D721Med (cell line): ENCODE measurements around the gene KCNJ6.

Experiments
- DNase-seq: peaks from one replicate; pipeline ENCODE4 v3.0.0; 2011; ENCODE audit warnings: low spot score; ENCODE audit not compliant: insufficient read length
- FAIRE-seq: peaks from 2 replicates; lab custom pipeline; 2011; peaks lifted over from hg19 to GRCh38; lab: Jason Lieb, UNC
- TF ChIP-seq, protein P1 (sequence below): IDR thresholded peaks from 2 replicates; pipeline ENCODE4 v1.5.1; 2012; ENCODE audit warnings: mild to moderate bottlenecking, control low read depth; ENCODE audit not compliant: insufficient read depth; ENCODE audit errors: missing control alignments

KCNJ6 gene

DNA sequence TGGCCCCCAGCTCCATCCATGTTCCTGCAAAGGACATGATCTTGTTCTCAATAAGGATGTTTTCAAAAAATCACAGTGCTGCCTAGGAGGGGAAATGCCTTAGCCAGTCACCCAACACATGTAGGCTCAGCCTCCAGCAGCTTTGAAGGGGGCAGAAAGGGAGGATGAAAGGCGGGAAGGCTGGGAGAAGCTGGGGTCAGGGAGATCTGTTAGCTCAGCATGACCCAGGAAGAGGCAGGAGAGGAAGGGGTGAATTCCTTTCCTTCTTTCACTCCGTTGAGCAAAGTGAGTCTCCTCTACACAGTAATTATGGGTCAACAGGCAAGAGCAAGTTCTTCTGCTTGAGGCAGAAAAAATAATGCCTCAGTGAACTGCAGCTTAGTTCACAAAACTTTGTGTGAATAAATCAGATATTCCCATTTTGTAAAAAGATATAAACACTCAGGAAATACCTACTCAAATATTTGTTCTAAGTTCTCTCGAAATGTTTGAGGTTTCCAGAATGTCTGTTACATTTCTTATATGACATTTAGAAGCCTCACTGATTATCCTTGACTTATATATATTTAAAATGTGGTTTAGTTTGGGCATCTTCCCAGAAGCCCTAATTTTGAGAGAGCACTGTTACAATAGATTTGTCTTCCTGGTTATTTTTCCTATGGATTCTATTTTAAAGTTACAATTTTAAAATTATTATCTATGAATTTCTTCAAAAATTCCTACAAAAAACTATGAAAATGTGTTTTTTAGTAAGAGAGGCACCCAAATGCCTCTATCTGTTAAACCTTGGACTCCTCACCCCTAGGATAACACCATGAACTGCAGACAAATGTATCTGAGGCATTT is 116.8 kb downstream of the KCNJ6 start:
- TF ChIP-seq, protein P1, sequence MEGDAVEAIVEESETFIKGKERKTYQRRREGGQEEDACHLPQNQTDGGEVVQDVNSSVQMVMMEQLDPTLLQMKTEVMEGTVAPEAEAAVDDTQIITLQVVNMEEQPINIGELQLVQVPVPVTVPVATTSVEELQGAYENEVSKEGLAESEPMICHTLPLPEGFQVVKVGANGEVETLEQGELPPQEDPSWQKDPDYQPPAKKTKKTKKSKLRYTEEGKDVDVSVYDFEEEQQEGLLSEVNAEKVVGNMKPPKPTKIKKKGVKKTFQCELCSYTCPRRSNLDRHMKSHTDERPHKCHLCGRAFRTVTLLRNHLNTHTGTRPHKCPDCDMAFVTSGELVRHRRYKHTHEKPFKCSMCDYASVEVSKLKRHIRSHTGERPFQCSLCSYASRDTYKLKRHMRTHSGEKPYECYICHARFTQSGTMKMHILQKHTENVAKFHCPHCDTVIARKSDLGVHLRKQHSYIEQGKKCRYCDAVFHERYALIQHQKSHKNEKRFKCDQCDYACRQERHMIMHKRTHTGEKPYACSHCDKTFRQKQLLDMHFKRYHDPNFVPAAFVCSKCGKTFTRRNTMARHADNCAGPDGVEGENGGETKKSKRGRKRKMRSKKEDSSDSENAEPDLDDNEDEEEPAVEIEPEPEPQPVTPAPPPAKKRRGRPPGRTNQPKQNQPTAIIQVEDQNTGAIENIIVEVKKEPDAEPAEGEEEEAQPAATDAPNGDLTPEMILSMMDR, result no peak
- DNase-seq (no peak), FAIRE-seq (no peak)

DNA sequence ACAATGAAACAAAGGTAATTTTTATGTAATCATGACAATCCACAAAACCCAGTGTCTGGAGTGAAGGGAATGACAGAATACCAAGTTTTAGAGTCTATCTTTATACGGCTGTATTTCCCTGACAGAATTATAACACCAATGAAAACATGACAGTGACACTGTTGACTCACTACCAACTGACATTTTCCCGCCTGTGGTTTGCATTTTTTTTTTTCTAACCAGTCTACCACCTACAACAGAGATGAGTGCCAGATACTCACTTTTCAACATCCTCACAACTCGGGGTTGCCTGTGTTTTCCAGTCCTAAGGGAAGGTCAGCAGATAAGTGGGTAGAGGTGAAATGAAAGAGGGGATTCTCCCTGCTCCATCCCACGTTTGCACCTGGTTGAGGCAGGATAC is 118.9 kb downstream of the KCNJ6 start:
- FAIRE-seq (no peak), DNase-seq (no peak)
- TF ChIP-seq, protein P1, result no peak

DNA sequence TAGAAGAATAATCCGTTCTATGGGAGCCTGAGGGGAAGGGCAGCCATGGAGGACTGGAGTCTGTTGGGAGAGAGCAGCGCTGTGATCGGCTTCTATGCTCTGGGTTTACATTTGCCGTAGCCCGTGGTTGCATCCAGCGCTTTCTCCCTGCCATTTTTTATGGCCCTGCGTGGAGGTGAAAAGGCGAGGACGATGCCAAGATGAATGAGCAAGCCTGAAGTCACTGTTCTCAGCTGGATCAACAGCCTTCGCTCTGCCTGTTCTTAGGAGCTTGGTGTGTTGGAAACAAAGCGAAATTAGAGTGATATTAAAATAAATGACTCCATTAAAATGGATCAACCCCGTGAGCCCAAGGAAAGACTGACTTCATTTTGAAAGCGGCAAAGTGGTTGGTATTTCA is 120.2 kb downstream of the KCNJ6 start:
- no peak for FAIRE-seq
- DNase-seq, result no peak
- TF ChIP-seq, protein P1, result no peak

GRCh38 chr21:37793660-37794059 is 122.6 kb downstream of the KCNJ6 start:
- TF ChIP-seq, protein P1, result no peak
- FAIRE-seq (no peak), DNase-seq (no peak)

DNA sequence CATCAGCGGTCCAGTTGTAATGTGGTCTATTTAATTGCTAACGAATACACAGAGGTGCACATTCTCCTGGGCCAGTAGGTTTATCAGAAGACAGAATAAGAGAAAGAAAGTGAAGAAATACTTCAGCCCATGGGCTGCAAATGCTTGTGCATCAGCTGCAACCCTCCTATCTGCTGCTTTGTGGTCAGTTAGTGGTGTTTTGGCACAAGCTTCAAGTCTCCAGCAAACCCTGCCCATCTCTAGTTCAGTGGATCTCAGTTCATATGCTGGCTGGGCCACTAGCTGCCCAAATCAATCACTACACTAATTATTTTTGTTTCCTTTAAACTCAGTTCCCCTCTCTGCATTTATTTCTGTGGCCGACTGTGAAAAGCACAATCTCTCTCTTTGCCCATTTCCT is 124.2 kb downstream of the KCNJ6 start:
- TF ChIP-seq, protein P1, result no peak
- no peak for FAIRE-seq

GRCh38 chr21:37790905-37791304 is 125.4 kb downstream of the KCNJ6 start:
- FAIRE-seq, result no peak
- no peak for DNase-seq
- TF ChIP-seq, protein P1, result no peak

More for the DNA sequence above, 124.2 kb downstream of the KCNJ6 start:
- no peak for DNase-seq

- TF ChIP-seq, protein P1, result no peak
- FAIRE-seq, result no peak
Observed at GRCh38 chr21:37788503-37788902, 127.8 kb downstream of the KCNJ6 start.

More at GRCh38 chr21:37788503-37788902, 127.8 kb downstream of the KCNJ6 start:
- no peak for DNase-seq
